MM.1S (cell line): ENCODE measurements around the gene MLC1.

ENCODE experiments used
- DNase-seq: peaks from one replicate; pipeline ENCODE4 v3.0.0-alpha.2; 2015
- H2AFZ ChIP-seq: fragments of 300-600 bp; sonication (generic); 2 replicates; pipeline ENCODE4 v1.6.0; 2016; ENCODE audit warnings: antibody characterized with exemption, low read length
- H3F3A ChIP-seq: fragments of 300-600 bp; sonication (generic); 2 replicates; pipeline ENCODE4 v1.6.1; 2016; ENCODE audit warnings: mild to moderate bottlenecking, antibody characterized with exemption, low read length, moderate library complexity, mixed read lengths; ENCODE audit not compliant: insufficient read depth
- H3K27ac ChIP-seq: fragments of 300-600 bp; sonication (generic); 2 replicates; pipeline ENCODE4 v1.5.1; 2016; ENCODE audit warnings: mild to moderate bottlenecking, low read length
- H3K27me3 ChIP-seq: fragments of 300-600 bp; sonication (generic); replicated peaks from 2 replicates; pipeline ENCODE4 v1.6.0; 2016; ENCODE audit warnings: low read length; ENCODE audit not compliant: insufficient read depth
- H3K36me3 ChIP-seq: fragments of 300-600 bp; sonication (generic); replicated peaks from 2 replicates; pipeline ENCODE4 v1.6.1; 2016; ENCODE audit warnings: mild to moderate bottlenecking, low read length, mixed read lengths; ENCODE audit not compliant: insufficient read depth
- H3K4me1 ChIP-seq: fragments of 300-600 bp; sonication (generic); 2 replicates; pipeline ENCODE4 v1.6.1; 2016; ENCODE audit warnings: low read length, mixed read lengths
- H3K4me2 ChIP-seq: fragments of 300-600 bp; sonication (generic); 2 replicates; pipeline ENCODE4 v1.6.0; 2016; ENCODE audit warnings: low read depth, low read length
- H3K4me3 ChIP-seq: fragments of 300-600 bp; sonication (generic); 2 replicates; pipeline ENCODE4 v1.5.1; 2016; ENCODE audit warnings: low read length, mixed read lengths
- H3K79me2 ChIP-seq: fragments of 300-600 bp; sonication (generic); 2 replicates; pipeline ENCODE4 v1.6.1; 2016; ENCODE audit warnings: mixed run types, low read length, mixed read lengths
- H3K9ac ChIP-seq: fragments of 300-600 bp; sonication (generic); 2 replicates; pipeline ENCODE4 v1.6.1; 2016; ENCODE audit warnings: low read length, mixed read lengths
- H3K9me2 ChIP-seq: fragments of 300-600 bp; sonication (generic); replicated peaks from 2 replicates; pipeline ENCODE4 v1.6.1; 2016; ENCODE audit warnings: mild to moderate bottlenecking, low read length, mixed read lengths; ENCODE audit not compliant: insufficient read depth
- H3K9me3 ChIP-seq: fragments of 300-600 bp; sonication (generic); replicated peaks from 2 replicates; pipeline ENCODE4 v1.6.1; 2016; ENCODE audit warnings: mild to moderate bottlenecking, low read length, mixed read lengths; ENCODE audit not compliant: insufficient read depth
- H4K20me1 ChIP-seq: fragments of 300-600 bp; sonication (generic); 2 replicates; pipeline ENCODE4 v1.6.1; 2016; ENCODE audit warnings: mild to moderate bottlenecking, low read length, moderate library complexity, mixed read lengths; ENCODE audit not compliant: insufficient read depth
- EZH2 ChIP-seq: fragments of 300-600 bp; sonication (generic); optimal IDR thresholded peaks from 2 replicates; pipeline ENCODE3; 2017; ENCODE audit warnings: low read depth, mild to moderate bottlenecking, antibody characterized with exemption, low read length, mixed read lengths
- EZH2phosphoT487 ChIP-seq: fragments of 300-600 bp; sonication (generic); IDR thresholded peaks from 2 replicates; pipeline ENCODE4 v1.6.1; 2018; ENCODE audit warnings: antibody characterized with exemption, low read length
- TF ChIP-seq, protein P1 (sequence below): fragments of 300-600 bp; sonication (generic); IDR thresholded peaks from 2 replicates; pipeline ENCODE4 v1.5.1; 2016; ENCODE audit warnings: antibody characterized with exemption, low read length, mixed read lengths

Gene MLC1

DNA sequence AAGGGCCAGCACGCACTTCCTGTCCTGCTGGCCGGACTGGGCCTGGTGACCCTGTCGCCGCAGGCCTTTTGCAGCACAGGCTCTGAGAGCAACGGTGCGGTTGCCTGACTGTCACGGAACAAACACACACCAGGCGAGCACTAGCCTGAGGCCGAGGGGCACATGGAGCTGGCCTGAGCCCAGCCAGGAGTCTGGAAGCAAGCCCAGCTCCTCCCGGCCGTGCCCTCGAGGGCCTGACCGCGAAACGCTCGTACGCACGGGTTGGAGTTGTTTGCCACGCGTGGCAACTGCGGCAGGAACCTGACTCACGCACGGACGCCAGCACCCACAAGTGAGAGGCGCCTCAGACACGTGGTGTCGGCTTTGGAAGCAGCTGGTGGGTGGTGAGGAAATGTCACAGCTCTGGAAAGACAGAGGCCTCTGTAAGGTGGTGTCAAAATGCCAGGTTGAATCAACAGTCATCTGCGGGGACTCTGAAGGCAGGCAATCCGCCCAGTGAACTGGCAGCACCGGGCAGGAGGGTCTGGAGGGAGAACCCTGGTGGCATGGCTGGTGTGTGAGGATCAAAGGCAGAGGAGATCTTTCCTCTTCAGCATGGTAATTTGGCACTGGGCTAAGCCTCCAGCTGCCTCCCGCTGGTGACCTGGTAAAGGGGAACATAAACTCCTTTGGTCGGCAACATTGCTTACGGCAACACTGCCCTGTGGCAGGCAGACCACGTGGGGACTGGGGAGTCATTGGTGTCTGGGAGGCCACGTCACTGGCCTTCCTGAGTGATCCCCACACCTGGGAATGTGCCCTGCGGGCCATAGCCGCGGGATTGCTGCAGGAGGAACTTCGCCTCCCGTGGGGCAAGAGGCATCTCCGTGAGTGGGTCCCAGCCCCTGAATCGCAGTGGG, 57.3 kb downstream of the MLC1 start:
- Histone ChIP-seq H3K27me3 (peaks cover 73% of the 10 kb centered on the region), H3F3A (no peaks in the 10 kb centered on the region), H3K9ac (no peak overlapping the region), H3K4me2 (no peak overlapping the region), H3K27ac (no peak overlapping the region), H3K4me3 (no peak overlapping the region), H3K4me1 (no peaks in the 10 kb centered on the region), H3K79me2 (no peaks in the 10 kb centered on the region), H3K36me3 (no peaks in the 10 kb centered on the region), H3K9me3 (no peaks in the 10 kb centered on the region), H3K9me2 (no peaks in the 10 kb centered on the region), H4K20me1 (no peaks in the 10 kb centered on the region), H2AFZ (no peak overlapping the region)
- TF ChIP-seq, protein P1, sequence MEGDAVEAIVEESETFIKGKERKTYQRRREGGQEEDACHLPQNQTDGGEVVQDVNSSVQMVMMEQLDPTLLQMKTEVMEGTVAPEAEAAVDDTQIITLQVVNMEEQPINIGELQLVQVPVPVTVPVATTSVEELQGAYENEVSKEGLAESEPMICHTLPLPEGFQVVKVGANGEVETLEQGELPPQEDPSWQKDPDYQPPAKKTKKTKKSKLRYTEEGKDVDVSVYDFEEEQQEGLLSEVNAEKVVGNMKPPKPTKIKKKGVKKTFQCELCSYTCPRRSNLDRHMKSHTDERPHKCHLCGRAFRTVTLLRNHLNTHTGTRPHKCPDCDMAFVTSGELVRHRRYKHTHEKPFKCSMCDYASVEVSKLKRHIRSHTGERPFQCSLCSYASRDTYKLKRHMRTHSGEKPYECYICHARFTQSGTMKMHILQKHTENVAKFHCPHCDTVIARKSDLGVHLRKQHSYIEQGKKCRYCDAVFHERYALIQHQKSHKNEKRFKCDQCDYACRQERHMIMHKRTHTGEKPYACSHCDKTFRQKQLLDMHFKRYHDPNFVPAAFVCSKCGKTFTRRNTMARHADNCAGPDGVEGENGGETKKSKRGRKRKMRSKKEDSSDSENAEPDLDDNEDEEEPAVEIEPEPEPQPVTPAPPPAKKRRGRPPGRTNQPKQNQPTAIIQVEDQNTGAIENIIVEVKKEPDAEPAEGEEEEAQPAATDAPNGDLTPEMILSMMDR = no peak
- TF ChIP-seq EZH2 = no peak
- TF ChIP-seq EZH2phosphoT487 = no peak
- DNase-seq = no peak

DNA sequence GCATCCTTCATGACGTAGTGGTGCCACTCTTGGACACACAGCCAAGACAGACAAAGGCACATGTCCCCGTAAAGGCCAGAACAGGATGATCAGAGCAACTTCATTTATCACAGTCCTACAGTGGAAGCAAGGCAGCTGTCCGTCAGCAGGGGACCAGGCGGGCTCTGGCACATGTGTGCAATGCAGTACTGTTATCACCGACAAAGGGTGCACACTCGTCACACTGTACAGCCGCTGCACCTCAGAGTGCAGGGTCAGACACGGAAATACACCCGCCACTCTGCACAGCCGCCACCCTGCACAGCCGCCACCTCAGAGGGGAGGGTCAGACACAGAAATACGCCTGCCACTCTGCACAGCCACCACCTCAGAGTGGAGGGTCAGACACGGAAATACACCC, 59.2 kb downstream of the MLC1 start:
- H3K4me2 ChIP-seq = no peak overlapping the region
- TF ChIP-seq EZH2 (no peak), EZH2phosphoT487 (no peak)
- TF ChIP-seq, protein P1 = no peak
- no peak overlapping the region for H3K27ac ChIP-seq
- no peaks in the 10 kb centered on the region for H3F3A ChIP-seq
- H3K9me3 ChIP-seq = no peaks in the 10 kb centered on the region
- peaks cover 62% of the 10 kb centered on the region for H3K27me3 ChIP-seq
- H3K9me2 ChIP-seq = no peaks in the 10 kb centered on the region
- no peaks in the 10 kb centered on the region for H3K79me2 ChIP-seq
- H3K4me3 ChIP-seq = no peak overlapping the region
- no peaks in the 10 kb centered on the region for H3K36me3 ChIP-seq
- H3K4me1 ChIP-seq = no peaks in the 10 kb centered on the region
- H4K20me1 ChIP-seq = no peaks in the 10 kb centered on the region
- no peak for DNase-seq
- H3K9ac ChIP-seq = no peak overlapping the region
- H2AFZ ChIP-seq = no peak overlapping the region

- Histone ChIP-seq H3K4me2 (no peak overlapping the region), H3K4me1 (no peaks in the 10 kb centered on the region), H3K9me3 (no peaks in the 10 kb centered on the region), H4K20me1 (no peaks in the 10 kb centered on the region), H3K36me3 (no peaks in the 10 kb centered on the region), H3K27ac (no peak overlapping the region), H3K27me3 (peaks cover 69% of the 10 kb centered on the region), H2AFZ (no peak overlapping the region), H3F3A (no peaks in the 10 kb centered on the region), H3K79me2 (no peaks in the 10 kb centered on the region), H3K4me3 (no peak overlapping the region), H3K9me2 (no peaks in the 10 kb centered on the region), H3K9ac (no peak overlapping the region)
- TF ChIP-seq EZH2phosphoT487 (no peak), EZH2 (no peak)
- TF ChIP-seq, protein P1 = no peak
- no peak for DNase-seq
These were observed 62.9 kb downstream of the MLC1 start for GRCh38 chr22:50022171-50022819.
